Testis (tissue), 3 donors: ENCODE results near the gene SYVN1. TPM values are rescaled to one million over a fixed set of nuclear protein-coding genes. Genes with fewer than 3 reads are reported as not detected.
A peak's percentile ranks its signal among the peaks of the same experiment; 100 is the strongest.

Experiments used
- DNase-seq: peaks from one replicate; pipeline ENCODE4 v3.0.0-alpha.2; 2019
- H3K27ac ChIP-seq, 2 donors: fragments of 200-600 bp; sonication (generic); one replicate each; pipeline ENCODE4 v1.5.1; 2019
- H3K27me3 ChIP-seq: fragments of 200-600 bp; sonication (generic); one replicate; pipeline ENCODE4 v1.5.1; 2019
- H3K36me3 ChIP-seq: fragments of 200-600 bp; sonication (generic); one replicate; pipeline ENCODE4 v1.5.1; 2017; ENCODE audit warnings: low read depth; ENCODE audit errors: missing control alignments
- H3K4me1 ChIP-seq: fragments of 200-600 bp; sonication (generic); one replicate; pipeline ENCODE4 v1.5.1; 2019
- H3K4me3 ChIP-seq, 2 donors: fragments of 200-600 bp; sonication (generic); one replicate each; pipeline ENCODE4 v1.5.1; 2017 to 2019
- H3K9me3 ChIP-seq: fragments of 200-600 bp; sonication (generic); one replicate; pipeline ENCODE4 v1.5.1; 2017
- POLR2A ChIP-seq: fragments of 450-650 bp; IDR thresholded peaks from one replicate; pipeline ENCODE4 v1.6.1; 2017; ENCODE audit warnings: antibody characterized with exemption, mild to moderate bottlenecking, moderate library complexity
- WGBS, 2 donors: methylation state at CpG; one replicate each; pipeline ENCODE4 v1.1.5; 2018; 5-methylcytosine and 5-hydroxymethylcytosine counted together
- intact Hi-C: fragments of 100-400 bp; cut with DNase I; formaldehyde crosslinking; loops from one replicate; pipeline ENCODE4 v1.15.1; 2023; ENCODE audit warnings: low total_unique reads
- polyA plus RNA-seq: library from polyadenylated mRNA; stranded (reverse); fragments of 350-450 nt; fragmentation: Illumina TruSeq; extraction: RNeasy Lipid Tissue Mini Kit (QIAGEN cat#74804); gene quantifications from one replicate; pipeline ENCODE4 v1.2.3, GENCODE V29; 2014; ENCODE audit warnings: low read depth, low replicate concordance; ENCODE audit not compliant: insufficient read depth
- total RNA-seq, 2 donors: library from RNA; depleted of rRNA; stranded (reverse); fragments of >200 nt; gene quantifications; one replicate each; pipeline ENCODE4 v1.2.3, GENCODE V29; 2016
- TF ChIP-seq, protein P1 (sequence below), 3 experiments: fragments of 450-650 bp in 2 of 3; fragments of 200-600 bp in 1 of 3; sonication (generic) in 1 of 3; IDR thresholded peaks; one replicate each; pipeline ENCODE4 v1.5.1; 2016 to 2019; ENCODE audit warnings: antibody characterized with exemption in 3 of 3, mild to moderate bottlenecking in 2 of 3, moderate library complexity in 1 of 3

Gene SYVN1
- total and polyA plus RNA-seq, 3 donors from 2014 or later, result 62.0 to 87.2 (median 67.4) TPM

GRCh38 chr11:65124480-65125196 is 9.7 kb downstream of the SYVN1 start:
- no peak for DNase-seq
- WGBS, 2 donors, result 76 to 96% methylated on average over 2 to 5 of the region's 5 CpGs
- no peaks in the 10 kb centered on the region for H3K9me3 ChIP-seq
- H3K27ac ChIP-seq, result no peak overlapping the region
- no peaks in the 10 kb centered on the region for H3K36me3 ChIP-seq
- intact Hi-C loops, result no loop called here
- TF ChIP-seq, protein P1, sequence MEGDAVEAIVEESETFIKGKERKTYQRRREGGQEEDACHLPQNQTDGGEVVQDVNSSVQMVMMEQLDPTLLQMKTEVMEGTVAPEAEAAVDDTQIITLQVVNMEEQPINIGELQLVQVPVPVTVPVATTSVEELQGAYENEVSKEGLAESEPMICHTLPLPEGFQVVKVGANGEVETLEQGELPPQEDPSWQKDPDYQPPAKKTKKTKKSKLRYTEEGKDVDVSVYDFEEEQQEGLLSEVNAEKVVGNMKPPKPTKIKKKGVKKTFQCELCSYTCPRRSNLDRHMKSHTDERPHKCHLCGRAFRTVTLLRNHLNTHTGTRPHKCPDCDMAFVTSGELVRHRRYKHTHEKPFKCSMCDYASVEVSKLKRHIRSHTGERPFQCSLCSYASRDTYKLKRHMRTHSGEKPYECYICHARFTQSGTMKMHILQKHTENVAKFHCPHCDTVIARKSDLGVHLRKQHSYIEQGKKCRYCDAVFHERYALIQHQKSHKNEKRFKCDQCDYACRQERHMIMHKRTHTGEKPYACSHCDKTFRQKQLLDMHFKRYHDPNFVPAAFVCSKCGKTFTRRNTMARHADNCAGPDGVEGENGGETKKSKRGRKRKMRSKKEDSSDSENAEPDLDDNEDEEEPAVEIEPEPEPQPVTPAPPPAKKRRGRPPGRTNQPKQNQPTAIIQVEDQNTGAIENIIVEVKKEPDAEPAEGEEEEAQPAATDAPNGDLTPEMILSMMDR (IDR thresholded peaks at IDR 0.05), result no peak
- no peak for TF ChIP-seq POLR2A
- no peaks in the 10 kb centered on the region for H3K27me3 ChIP-seq
- no peak overlapping the region for H3K4me3 ChIP-seq
- peaks cover 12% of the 10 kb centered on the region for H3K4me1 ChIP-seq

- Histone ChIP-seq H3K4me3 (peak within 1 kb of the TSS; percentile 78 to 85), H3K27ac (peak within 1 kb of the TSS; percentile 80 to 88), H3K9me3 (no peaks in the 10 kb centered on the region), H3K27me3 (no peaks in the 10 kb centered on the region), H3K4me1 (peaks cover 12% of the 10 kb centered on the region), H3K36me3 (no peaks in the 10 kb centered on the region)
- peak; percentile 100 for DNase-seq
- intact Hi-C loops, result no loop called here
- 0 to 1% methylated on average over 37 to 64 of the region's 64 CpGs for WGBS, 2 donors
- TF ChIP-seq, protein P1 (IDR thresholded peaks at IDR 0.05), result no peak
- peak; percentile 79 for TF ChIP-seq POLR2A
Observed at GRCh38 chr11:65121865-65122696, 12.2 kb downstream of the SYVN1 start, which contains the start of the genes FAU and MRPL49. FAU (minus strand) TSS chr11:65122134; CDS start chr11:65121813, 321 bp downstream. MRPL49 (plus strand) TSS chr11:65122321; CDS start chr11:65122347, 26 bp downstream.

DNA sequence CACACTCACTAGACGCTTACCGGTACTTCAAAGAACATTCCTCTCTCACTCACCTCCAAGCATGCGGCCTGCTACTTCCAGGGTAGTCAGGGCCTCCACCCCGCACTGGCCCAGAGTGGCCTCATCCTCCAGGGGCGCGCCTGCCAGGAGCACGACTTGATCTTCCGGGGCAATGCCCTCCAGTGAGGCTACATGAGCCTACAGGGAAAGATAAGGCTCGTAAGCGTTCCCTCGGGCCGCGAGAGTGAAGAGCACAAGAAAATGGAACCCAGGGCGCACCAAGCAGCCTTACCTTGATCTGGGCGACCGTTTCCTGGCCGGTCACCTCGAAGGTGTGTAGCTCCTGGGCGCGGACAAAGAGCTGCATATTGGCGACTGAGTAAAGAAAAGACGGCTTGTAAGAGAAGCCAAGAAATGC is 12.9 kb downstream of the SYVN1 start:
- no peak for DNase-seq
- Histone ChIP-seq H3K4me3 (peak overlapping the region; percentile 78 to 85), H3K9me3 (no peaks in the 10 kb centered on the region), H3K27ac (peak overlapping the region; percentile 80 to 88), H3K36me3 (no peaks in the 10 kb centered on the region), H3K4me1 (peaks cover 16% of the 10 kb centered on the region), H3K27me3 (no peaks in the 10 kb centered on the region)
- TF ChIP-seq POLR2A, result no peak
- TF ChIP-seq, protein P1 (IDR thresholded peaks at IDR 0.05), result no peak
- 0 to 1% methylated on average over 13 to 22 of the region's 22 CpGs for WGBS, 2 donors
- intact Hi-C loops, result no loop called here

GRCh38 chr11:65120831-65121230 is 13.5 kb downstream of the SYVN1 start:
- intact Hi-C loops, result no loop called here
- no peak overlapping the region for H3K4me3 ChIP-seq
- no peaks in the 10 kb centered on the region for H3K36me3 ChIP-seq

More at GRCh38 chr11:65120831-65121230, 13.5 kb downstream of the SYVN1 start:
- TF ChIP-seq, protein P1 (IDR thresholded peaks at IDR 0.05), result no peak
- no peak for TF ChIP-seq POLR2A
- Histone ChIP-seq H3K27ac (peak overlapping the region in 1 of 2 donors; percentile 88), H3K4me1 (peaks cover 20% of the 10 kb centered on the region), H3K9me3 (no peaks in the 10 kb centered on the region), H3K27me3 (no peaks in the 10 kb centered on the region)
- DNase-seq, result no peak
- WGBS, 2 donors, result 67 to 70% methylated on average over 3 of the region's 3 CpGs
